GM12878 (cell line): Measurements from ENCODE around the gene ZNF202. TPM values are rescaled to one million over a fixed set of nuclear protein-coding genes. Genes with fewer than 3 reads are reported as not detected.

Experiments
- ATAC-seq: fragments of 200-7000 bp; cut with Tn5 transposase; 3 replicates; pipeline ENCODE4 v1.9.1; 2020; ENCODE audit warnings: mild to moderate bottlenecking, moderate library complexity
- BruUV-seq: library from RNA; stranded (reverse); fragments of 400-500 nt; replicated peaks from 2 replicates; lab custom pipeline; 2021; lab: Mats Ljungman, UMichigan
- CTCF ChIA-PET: fragments of 300-600 bp; sonication (Branson Sonifier 250); formaldehyde crosslinking; extraction: SDS; loops from one replicate; lab custom pipeline; 2021; ENCODE audit warnings: inconsistent platforms; lab: Yijun Ruan, JAX
- POLR2A ChIA-PET: fragments of 350-600 bp; formaldehyde crosslinking; extraction: SDS; loops from one replicate; lab custom pipeline; 2021; ENCODE audit warnings: inconsistent platforms; lab: Charles Lee
- RAD21 ChIA-PET: fragments of 300-600 bp; sonication (Branson Sonifier 250); formaldehyde crosslinking; loops from one replicate; lab custom pipeline; 2023; ENCODE audit warnings: antibody characterized with exemption; ENCODE audit not compliant: unreplicated experiment; lab: Charles Lee
- SMC1A ChIA-PET: fragments of 300-600 bp; sonication (Branson Sonifier 250); formaldehyde crosslinking; loops from one replicate; lab custom pipeline; 2023; ENCODE audit not compliant: unreplicated experiment, uncharacterized antibody; lab: Charles Lee
- DNase-seq: peaks from one replicate; pipeline ENCODE4 v3.0.0-alpha.2; 2011; ENCODE audit warnings: low read depth, low spot score
- FAIRE-seq: peaks from 3 replicates; lab custom pipeline; 2011; peaks lifted over from hg19 to GRCh38; lab: Jason Lieb, UNC
- H2AFZ ChIP-seq: 2 replicates; pipeline ENCODE4 v1.6.0; 2011; ENCODE audit warnings: low read depth, low read length, control low read depth; ENCODE audit not compliant: control insufficient read depth
- H3K27ac ChIP-seq: 2 replicates; pipeline ENCODE4 v1.5.1; 2011; ENCODE audit warnings: control low read depth; ENCODE audit not compliant: control insufficient read depth, insufficient read depth
- H3K27me3 ChIP-seq, 2 experiments: replicated peaks in 1 of 2; 2 replicates each; pipeline versions ENCODE4 v1.6.0 to v1.6.1; 2011; ENCODE audit warnings: low read length in 1 of 2; ENCODE audit not compliant: control insufficient read depth in 2 of 2, insufficient read depth in 2 of 2
- H3K36me3 ChIP-seq, 2 experiments: 2 replicates each; pipeline ENCODE4 v1.5.1; 2011; ENCODE audit warnings: low read length in 1 of 2; ENCODE audit not compliant: control insufficient read depth in 2 of 2, insufficient read depth in 2 of 2
- H3K4me1 ChIP-seq: 2 replicates; pipeline ENCODE4 v1.6.1; 2011; ENCODE audit warnings: mild to moderate bottlenecking, low read length, moderate library complexity, mixed read lengths; ENCODE audit not compliant: control insufficient read depth, insufficient read depth
- H3K4me2 ChIP-seq: 2 replicates; pipeline ENCODE4 v1.6.0; 2011; ENCODE audit warnings: control low read depth; ENCODE audit not compliant: control insufficient read depth, insufficient read depth
- H3K4me3 ChIP-seq: fragments of 200-600 bp; sonication (generic); 2 replicates; pipeline ENCODE4 v1.5.1; 2016
- H3K79me2 ChIP-seq: 2 replicates; pipeline ENCODE4 v1.6.0; 2011; ENCODE audit warnings: low read length; ENCODE audit not compliant: control insufficient read depth, insufficient read depth
- H3K9ac ChIP-seq: 2 replicates; pipeline ENCODE4 v1.8.0; 2011; ENCODE audit warnings: low read length, control low read depth, mixed read lengths; ENCODE audit not compliant: control insufficient read depth, insufficient read depth
- H3K9me3 ChIP-seq: replicated peaks from 3 replicates; pipeline ENCODE4 v1.5.1; 2011; ENCODE audit warnings: mild to moderate bottlenecking, low read length; ENCODE audit not compliant: control insufficient read depth, insufficient read depth
- H4K20me1 ChIP-seq: 2 replicates; pipeline ENCODE4 v1.6.0; 2011; ENCODE audit not compliant: control insufficient read depth, insufficient read depth
- ATF7 ChIP-seq: fragments of 450-650 bp; IDR thresholded peaks from 2 replicates; pipeline ENCODE4 v1.6.1; 2016; ENCODE audit warnings: low read depth, mild to moderate bottlenecking
- BHLHE40 ChIP-seq, 2 experiments: fragments of 450-650 bp in 1 of 2; IDR thresholded peaks; 2 replicates each; pipeline ENCODE4 v1.6.1; 2011 to 2017; ENCODE audit warnings: low read depth in 2 of 2, borderline replicate concordance in 1 of 2, improper control_type of control experiment in 1 of 2, low read length in 1 of 2, mild to moderate bottlenecking in 1 of 2
- CBX3 ChIP-seq: fragments of 200-600 bp; sonication (generic); IDR thresholded peaks from 2 replicates; pipeline ENCODE4 v1.6.1; 2016; ENCODE audit warnings: low read depth, borderline replicate concordance
- FOXK2 ChIP-seq: fragments of 450-650 bp; IDR thresholded peaks from 2 replicates; pipeline ENCODE4 v1.6.1; 2017; ENCODE audit warnings: mild to moderate bottlenecking, moderate library complexity
- MEF2B ChIP-seq: fragments of 450-650 bp; IDR thresholded peaks from 2 replicates; pipeline ENCODE4 v1.6.1; 2018; ENCODE audit warnings: mild to moderate bottlenecking, moderate library complexity; ENCODE audit not compliant: partially characterized antibody, poor library complexity, severe bottlenecking
- MTA2 ChIP-seq: fragments of 450-650 bp; IDR thresholded peaks from 2 replicates; pipeline ENCODE4 v1.6.1; 2016; ENCODE audit warnings: low read depth, mild to moderate bottlenecking, moderate library complexity
- MXI1 ChIP-seq: fragments of 150-350 bp; IDR thresholded peaks from 2 replicates; pipeline ENCODE4 v1.6.1; 2011; ENCODE audit warnings: low read depth, mild to moderate bottlenecking, inconsistent platforms, low read length, improper control_type of control experiment
- MYB ChIP-seq: fragments of 150-350 bp; IDR thresholded peaks from 2 replicates; pipeline ENCODE4 v1.6.1; 2014; ENCODE audit warnings: mild to moderate bottlenecking, low read depth, low read length, borderline replicate concordance
- NBN ChIP-seq: fragments of 450-650 bp; IDR thresholded peaks from 2 replicates; pipeline ENCODE4 v1.6.1; 2016
- NFYB ChIP-seq: IDR thresholded peaks from 2 replicates; pipeline ENCODE4 v1.6.1; 2011; ENCODE audit warnings: low read depth, mild to moderate bottlenecking, low read length, improper control_type of control experiment, moderate library complexity; ENCODE audit not compliant: insufficient read depth
- RB1 ChIP-seq: fragments of 450-650 bp; formaldehyde crosslinking; IDR thresholded peaks from 2 replicates; pipeline ENCODE4 v1.6.1; 2017; ENCODE audit warnings: mild to moderate bottlenecking, borderline replicate concordance
- RBBP5 ChIP-seq: fragments of 200-600 bp; sonication (generic); conservative IDR thresholded peaks from 2 replicates; pipeline ENCODE4 v1.6.1; 2016
- SREBF1 ChIP-seq: IDR thresholded peaks from 2 replicates; pipeline ENCODE4 v1.6.1; 2012; ENCODE audit warnings: mild to moderate bottlenecking, low read length
- STAT3 ChIP-seq: IDR thresholded peaks from 2 replicates; pipeline ENCODE4 v1.6.1; 2011; ENCODE audit warnings: low read depth, low read length, improper control_type of control experiment
- TAF1 ChIP-seq: IDR thresholded peaks from 2 replicates; pipeline ENCODE4 v1.6.1; 2011; ENCODE audit warnings: mild to moderate bottlenecking, low read depth, low read length, borderline replicate concordance
- TBL1XR1 ChIP-seq: IDR thresholded peaks from 2 replicates; pipeline ENCODE4 v1.6.1; 2012; ENCODE audit warnings: low read depth, low read length, improper control_type of control experiment
- TCF3 ChIP-seq: IDR thresholded peaks from 2 replicates; pipeline ENCODE4 v1.6.1; 2012; ENCODE audit warnings: low read depth, mild to moderate bottlenecking, low read length, borderline replicate concordance; ENCODE audit not compliant: insufficient read depth
- ZNF274 ChIP-seq: IDR thresholded peaks from one replicate; pipeline ENCODE4 v1.8.0; 2011; ENCODE audit not compliant: insufficient read length, insufficient read depth
- ZNF384 ChIP-seq: IDR thresholded peaks from 2 replicates; pipeline ENCODE4 v1.6.1; 2012; ENCODE audit warnings: low read depth, mild to moderate bottlenecking, low read length, improper control_type of control experiment, borderline replicate concordance
- ZNF622 ChIP-seq: fragments of 450-650 bp; IDR thresholded peaks from 2 replicates; pipeline ENCODE4 v1.6.1; 2017; ENCODE audit warnings: mild to moderate bottlenecking, inconsistent platforms
- WGBS: methylation state at CpG from one replicate; pipeline ENCODE4 v1.1.6; 2016; ENCODE audit warnings: low lambda C conversion rate; ENCODE audit not compliant: insufficient replicate concordance, insufficient coverage; ENCODE audit errors: missing lambda C conversion rate; 5-methylcytosine and 5-hydroxymethylcytosine counted together
- in situ Hi-C: fragments of 300-500 bp; cut with MboI; formaldehyde crosslinking; loops from 9 replicates; pipeline ENCODE4 v1.14.3; 2018; ENCODE audit warnings: mixed read lengths
- intact Hi-C: fragments of 100-400 bp; cut with micrococcal nuclease; formaldehyde crosslinking; loops from one replicate; pipeline ENCODE4 v1.14.2; 2022; ENCODE audit not compliant: unreplicated experiment
- polyA plus RNA-seq, 11 experiments: library from polyadenylated mRNA; depleted of rRNA in 4 of 11; unstranded in 6 of 11; stranded (reverse) in 5 of 11; fragments of >200 nt; fragmentation: Nextera tagmentation in 4 of 11; fragmentation: Illumina TruSeq in 1 of 11; extraction: Ambion mirVana in 4 of 11; extraction: Trizol in 1 of 11; gene quantifications; 1 replicate in 1 of 11; 2 replicates in 10 of 11; pipeline versions ENCODE4 v1.2.1 to v1.2.3, GENCODE V29; 2011 to 2016; ENCODE audit warnings: inconsistent platforms in 2 of 11, missing spikeins in 2 of 11, low read depth in 1 of 11
- total RNA-seq, 4 experiments: library from RNA; depleted of rRNA in 3 of 4; stranded (reverse); fragments of >200 nt in 3 of 4; fragmentation: Illumina TruSeq in 1 of 4; extraction: Trizol in 1 of 4; gene quantifications; 2 replicates each; pipeline versions ENCODE4 v1.2.1 to v1.2.3, GENCODE V29; 2013 to 2021

Gene ZNF202
- total and polyA plus RNA-seq, 10 of the 15 experiments (the other 5 are each of a cell fraction or from before 2014, with no cell fraction given): 2.6 to 13.6 (median 12.2) TPM

DNA sequence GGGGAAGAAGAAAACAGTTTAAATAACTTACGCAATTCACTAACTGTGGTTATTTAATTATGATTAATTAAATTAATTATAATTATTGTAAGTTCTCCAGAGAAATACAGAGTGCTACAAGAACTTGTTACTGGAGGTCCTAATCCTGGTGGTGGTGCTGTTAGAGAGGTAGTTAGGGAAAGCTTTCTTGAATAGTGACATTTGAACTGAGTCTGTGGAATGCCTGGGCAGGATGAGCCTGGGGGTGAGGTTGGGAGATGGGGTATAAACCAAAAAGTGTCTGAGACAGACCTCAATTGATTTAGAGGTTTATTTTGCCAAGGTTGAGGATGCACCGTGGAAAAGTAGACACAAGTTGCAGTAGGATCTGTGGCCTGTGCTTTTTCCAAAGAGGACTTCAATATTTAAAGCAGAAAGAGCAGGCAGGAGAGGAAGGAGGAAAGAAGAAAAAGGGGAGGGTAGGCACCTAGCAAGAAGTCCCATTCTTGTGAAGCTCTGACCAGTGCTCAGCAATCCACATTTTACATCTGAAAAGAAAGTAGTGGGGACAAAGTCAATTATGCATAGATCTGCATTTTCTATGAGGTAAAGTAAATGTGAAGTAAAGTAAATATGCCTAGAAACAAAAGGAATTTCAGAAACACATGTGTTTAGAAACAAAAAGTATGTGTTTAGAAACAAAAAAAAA is 4.4 kb upstream of the ZNF202 start:
- ChIA-PET CTCF (interaction anchor here (0.6 to 0.7 kb wide), 3 partner anchors 173 to 1165 kb away, joined by 3 to 4 read pairs (median 4); no protein-coding TSS in a partner anchor), RAD21 (interaction anchor here (0.6 kb wide), 1 partner anchor 119 kb away, joined by 3 read pairs; no protein-coding TSS in a partner anchor)
- BruUV-seq: no TSS peak

DNA sequence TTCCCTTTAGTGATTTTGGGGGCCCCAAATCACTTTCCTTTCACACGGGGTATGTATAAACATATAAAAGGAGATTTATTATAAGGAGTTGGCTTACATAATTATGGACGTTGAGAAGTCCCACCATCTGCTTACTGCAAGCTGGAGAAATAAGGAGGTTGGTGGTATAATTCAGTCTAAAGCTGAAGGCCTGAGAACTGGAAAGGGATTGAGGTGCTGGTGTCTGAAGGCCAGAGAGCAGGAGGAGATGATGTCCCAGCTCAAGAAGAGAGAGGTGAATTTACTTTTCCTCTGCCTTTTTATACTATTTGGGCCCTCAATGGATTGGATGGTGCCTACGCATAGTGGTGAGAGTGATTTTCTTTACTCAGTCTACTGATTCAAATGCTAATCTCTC is 1.3 kb upstream of the ZNF202 start:
- Histone ChIP-seq H3K4me1 (peaks cover 3% of the 10 kb centered on the region; the same call in 1 of the 2 replicates), H4K20me1 (no peaks in the 10 kb centered on the region), H3K4me3 (no peak overlapping the region), H3K27ac (no peak overlapping the region), H2AFZ (no peak overlapping the region), H3K9ac (no peak overlapping the region), H3K79me2 (peaks cover 30% of the 10 kb centered on the region), H3K4me2 (no peak overlapping the region), H3K27me3 (no peaks in the 10 kb centered on the region), H3K36me3 (0 out of 4 replicates have a peak, but pooled peaks cover 0 to 2% of the 10 kb centered on the region in 2 experiments), H3K9me3 (no peaks in the 10 kb centered on the region)
- WGBS: 55% methylated on average over 3 of the region's 3 CpGs
- RAD21 ChIA-PET: interaction anchor here (0.6 kb wide), 1 partner anchor 415 kb away, joined by 3 read pairs; no protein-coding TSS in a partner anchor
- CTCF ChIA-PET: interaction anchor here (0.6 kb wide), 1 partner anchor 217 kb away, joined by 3 read pairs; no protein-coding TSS in a partner anchor
- POLR2A ChIA-PET: interaction anchor here (0.7 kb wide), 1 partner anchor 482 kb away, joined by 5 read pairs; no protein-coding TSS in a partner anchor
- intact Hi-C loops: no loop called here
- no peak for ATAC-seq
- SMC1A ChIA-PET: interaction anchor here (1.3 kb wide), 1 partner anchor 13 kb away, joined by 4 read pairs; no protein-coding TSS in a partner anchor
- no peak for DNase-seq
- BruUV-seq: no TSS peak
- no peak for FAIRE-seq
- in situ Hi-C loops: no loop called here
- TF ChIP-seq BHLHE40 (IDR thresholded peaks at IDR 0.05; ENCODE audit: borderline replicate concordance in 1 of 2, low read depth in 2 of 2, low read length in 1 of 2) (no peak), TAF1 (no peak), MEF2B (no peak), RBBP5 (no peak), ZNF384 (no peak), MXI1 (no peak), FOXK2 (no peak), STAT3 (no peak), CBX3 (no peak)

More for the DNA sequence above, 4.4 kb upstream of the ZNF202 start:
- Histone ChIP-seq H4K20me1 (no peaks in the 10 kb centered on the region), H3K4me2 (no peak overlapping the region), H2AFZ (no peak overlapping the region), H3K4me1 (no peaks in the 10 kb centered on the region), H3K36me3 (no peaks in the 10 kb centered on the region), H3K4me3 (no peak overlapping the region), H3K27me3 (no peaks in the 10 kb centered on the region), H3K27ac (no peak overlapping the region), H3K9me3 (no peaks in the 10 kb centered on the region), H3K79me2 (peaks cover 8% of the 10 kb centered on the region), H3K9ac (no peak overlapping the region)
- FAIRE-seq (no peak), ATAC-seq (no peak), DNase-seq (no peak)
- WGBS: 50% methylated on average over 2 of the region's 2 CpGs
- POLR2A ChIA-PET: no interaction called here
- SMC1A ChIA-PET: interaction anchor here (1.2 to 2.1 kb wide), 2 partner anchors 10 to 318 kb away, joined by 3 to 7 read pairs; partner anchors contain the start of gene OR6X1
- in situ Hi-C loops: no loop called here
- no peak for TF ChIP-seq TBL1XR1
- no peak for TF ChIP-seq ATF7
- TF ChIP-seq TAF1: no peak
- TF ChIP-seq MTA2: no peak
- no peak for TF ChIP-seq ZNF274
- TF ChIP-seq RB1: no peak
- TF ChIP-seq SREBF1: no peak
- no peak for TF ChIP-seq MYB
- no peak for TF ChIP-seq NFYB
- no peak for TF ChIP-seq ZNF622
- no peak for TF ChIP-seq TCF3
- no peak for TF ChIP-seq NBN
- intact Hi-C loops: no loop called here
